GM18502 (cell line): ENCODE results near the gene MAP1B.

Experiments used
- ATAC-seq: cut with Tn5 transposase; IDR thresholded peaks from one replicate; pipeline ENCODE4 v1.9.1; 2021; ENCODE audit warnings: mild to moderate bottlenecking; ENCODE audit not compliant: unreplicated experiment, poor library complexity

MAP1B gene

GRCh38 chr5:72210888-72211678 is 103.8 kb downstream of the MAP1B start:
- no peak for ATAC-seq

GRCh38 chr5:72212171-72212570 is 104.9 kb downstream of the MAP1B start:
- ATAC-seq = no peak

- no peak for ATAC-seq
Measured at GRCh38 chr5:72213482-72213881, 106.2 kb downstream of the MAP1B start.

- ATAC-seq = no peak
Measured at GRCh38 chr5:72214168-72214567, 106.9 kb downstream of the MAP1B start.

GRCh38 chr5:72216756-72217155 is 109.5 kb downstream of the MAP1B start:
- no peak for ATAC-seq

- ATAC-seq = no peak
Measured at GRCh38 chr5:72221099-72221498, 113.8 kb downstream of the MAP1B start.

GRCh38 chr5:72221541-72221940 is 114.3 kb downstream of the MAP1B start:
- ATAC-seq = no peak

GRCh38 chr5:72222521-72222920 is 115.2 kb downstream of the MAP1B start:
- no peak for ATAC-seq

- ATAC-seq = no peak
Measured at GRCh38 chr5:72223371-72223770, 116.1 kb downstream of the MAP1B start.

GRCh38 chr5:72224946-72225463 is 117.7 kb downstream of the MAP1B start:
- ATAC-seq = no peak

- no peak for ATAC-seq
Measured at GRCh38 chr5:72225741-72226140, 118.5 kb downstream of the MAP1B start.

- no peak for ATAC-seq
Measured at GRCh38 chr5:72226950-72227349, 119.7 kb downstream of the MAP1B start.

- ATAC-seq = no peak
Measured at GRCh38 chr5:72228960-72229359, 121.7 kb downstream of the MAP1B start.

GRCh38 chr5:72231991-72232703 is 124.9 kb downstream of the MAP1B start:
- ATAC-seq = no peak

GRCh38 chr5:72232838-72233237 is 125.6 kb downstream of the MAP1B start:
- no peak for ATAC-seq

GRCh38 chr5:72233835-72234234 is 126.6 kb downstream of the MAP1B start:
- peak; percentile 15 for ATAC-seq

- ATAC-seq = peak; percentile 84
Measured at GRCh38 chr5:72234265-72234700, 127.0 kb downstream of the MAP1B start.

GRCh38 chr5:72234868-72235267 is 127.6 kb downstream of the MAP1B start:
- no peak for ATAC-seq

- no peak for ATAC-seq
Measured at GRCh38 chr5:72235725-72236124, 128.4 kb downstream of the MAP1B start.

GRCh38 chr5:72237415-72237814 is 130.1 kb downstream of the MAP1B start:
- ATAC-seq = no peak

GRCh38 chr5:72237879-72238278 is 130.6 kb downstream of the MAP1B start:
- no peak for ATAC-seq
